ENCODE measurements around the gene SNRPB.
"Not testable (repeated sequence)": the region's sequence is repeated elsewhere in the genome, so short reads cannot be mapped to it uniquely, and the experiment has no call there.

The SNRPB gene

GRCh38 chr20:2509468-2509781, 38.8 kb upstream of the SNRPB start:
- H3K4me3 ChIP-seq (ENCODE audit: low read depth, low read length) = peak overlapping the region; percentile 72
- no peak for TF ChIP-seq CTCF (IDR thresholded peaks at IDR 0.05; ENCODE audit: borderline replicate concordance, insufficient read depth, low read depth, low read length)

- H3K4me3 ChIP-seq (ENCODE audit: low read depth, low read length) = peak within 1 kb of the TSS; percentile 72
- TF ChIP-seq CTCF (IDR thresholded peaks at IDR 0.05; ENCODE audit: borderline replicate concordance, insufficient read depth, low read depth, low read length) = no peak
Observed at GRCh38 chr20:2508631-2509467, 38.3 kb upstream of the SNRPB start, which contains the start of gene ZNF343. Gene ZNF343 (minus strand): TSS chr20:2508915. CDS start chr20:2493895, 15,020 bp downstream.

DNA sequence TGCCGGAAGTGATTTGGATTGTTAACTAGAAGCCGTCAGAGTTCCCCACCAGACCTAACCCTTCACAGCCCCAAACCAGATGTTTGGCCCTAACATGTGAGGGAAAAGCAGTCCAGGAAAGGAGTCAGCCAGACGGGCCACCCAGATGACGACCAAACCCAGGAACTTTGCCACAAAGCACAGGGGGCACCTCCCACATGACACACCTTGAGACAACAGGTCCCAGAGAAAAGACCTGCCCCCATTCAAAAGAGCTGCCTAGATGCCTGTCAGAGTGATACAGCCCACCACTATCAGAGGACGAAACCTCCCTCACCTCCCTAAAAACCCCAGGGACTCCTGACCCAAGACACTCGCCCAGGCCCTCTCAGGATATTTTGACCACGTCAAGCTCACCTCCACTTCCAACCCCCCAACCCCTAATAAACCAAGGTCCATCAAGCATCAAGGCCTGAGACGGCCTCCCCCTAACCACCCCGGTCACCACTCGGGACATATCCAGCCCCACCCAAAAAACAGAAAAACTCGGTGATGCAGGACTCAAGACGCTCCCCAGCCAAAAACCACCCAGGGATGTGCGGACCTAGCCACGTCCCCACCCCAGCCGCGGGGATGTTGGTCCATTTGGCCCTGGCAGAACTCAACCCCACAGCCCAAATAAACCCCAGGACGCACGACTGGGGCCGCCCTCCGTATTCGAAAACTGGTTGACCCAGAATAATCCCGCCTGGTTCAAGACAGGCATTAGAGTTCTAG, 37.5 kb upstream of the SNRPB start:
- H3K4me3 ChIP-seq (ENCODE audit: low read depth, low read length) = peak overlapping the region; percentile 72
- no peak for TF ChIP-seq CTCF (IDR thresholded peaks at IDR 0.05; ENCODE audit: borderline replicate concordance, insufficient read depth, low read depth, low read length)

DNA sequence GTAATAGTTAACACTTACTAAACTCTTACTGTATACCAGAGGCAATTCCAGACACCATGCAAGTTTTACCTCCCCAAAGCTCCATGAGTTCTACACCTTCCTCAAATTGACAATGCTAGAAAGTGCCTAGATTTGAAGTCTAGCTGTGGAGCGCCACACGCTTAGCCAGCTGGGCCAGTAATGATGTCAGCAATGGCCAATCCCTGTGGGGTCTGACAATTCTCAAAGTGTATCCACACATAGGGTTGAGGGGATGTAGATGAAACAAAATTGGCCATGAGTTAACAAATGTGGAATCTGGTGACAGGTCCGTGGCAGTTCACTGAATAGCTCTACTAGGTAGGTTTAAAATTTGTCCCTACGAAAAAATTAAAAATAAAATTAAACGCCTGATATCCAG, 36.9 kb upstream of the SNRPB start:
- no peak overlapping the region for H3K4me3 ChIP-seq (ENCODE audit: low read depth, low read length)
- no peak for TF ChIP-seq CTCF (IDR thresholded peaks at IDR 0.05; ENCODE audit: borderline replicate concordance, insufficient read depth, low read depth, low read length)

DNA sequence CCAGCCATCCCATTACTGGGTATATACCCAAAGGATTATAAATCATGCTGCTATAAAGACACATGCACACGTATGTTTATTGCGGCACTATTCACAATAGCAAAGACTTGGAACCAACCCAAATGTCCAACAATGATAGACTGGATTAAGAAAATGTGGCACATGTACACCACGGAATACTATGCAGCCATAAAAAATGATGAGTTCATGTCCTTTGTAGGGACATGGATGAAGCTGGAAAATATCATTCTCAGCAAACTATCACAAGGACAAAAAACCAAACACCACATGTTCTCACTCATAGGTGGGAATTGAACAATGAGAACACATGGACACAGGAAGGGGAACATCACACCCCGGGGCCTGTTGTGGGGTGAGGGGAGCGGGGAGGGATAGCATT, 35.8 kb upstream of the SNRPB start:
- H3K4me3 ChIP-seq (ENCODE audit: low read depth, low read length) = not testable (repeated sequence)

DNA sequence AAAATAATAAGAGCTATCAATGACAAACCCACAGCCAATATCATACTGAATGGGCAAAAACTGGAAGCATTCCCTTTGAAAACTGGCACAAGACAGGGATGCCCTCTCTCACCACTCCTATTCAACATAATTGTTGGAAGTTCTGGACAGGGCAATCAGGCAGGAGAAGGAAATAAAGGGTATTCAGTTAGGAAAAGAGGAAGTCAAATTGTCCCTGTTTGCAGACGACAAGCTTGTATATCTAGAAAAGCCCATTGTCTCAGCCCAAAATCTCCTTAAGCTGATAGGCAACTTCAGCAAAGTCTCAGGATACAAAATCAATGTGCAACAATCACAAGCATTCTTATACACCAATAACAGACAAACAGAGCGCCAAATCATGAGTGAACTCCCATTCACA, 34.2 kb upstream of the SNRPB start:
- not testable (repeated sequence) for H3K4me3 ChIP-seq (ENCODE audit: low read depth, low read length)

DNA sequence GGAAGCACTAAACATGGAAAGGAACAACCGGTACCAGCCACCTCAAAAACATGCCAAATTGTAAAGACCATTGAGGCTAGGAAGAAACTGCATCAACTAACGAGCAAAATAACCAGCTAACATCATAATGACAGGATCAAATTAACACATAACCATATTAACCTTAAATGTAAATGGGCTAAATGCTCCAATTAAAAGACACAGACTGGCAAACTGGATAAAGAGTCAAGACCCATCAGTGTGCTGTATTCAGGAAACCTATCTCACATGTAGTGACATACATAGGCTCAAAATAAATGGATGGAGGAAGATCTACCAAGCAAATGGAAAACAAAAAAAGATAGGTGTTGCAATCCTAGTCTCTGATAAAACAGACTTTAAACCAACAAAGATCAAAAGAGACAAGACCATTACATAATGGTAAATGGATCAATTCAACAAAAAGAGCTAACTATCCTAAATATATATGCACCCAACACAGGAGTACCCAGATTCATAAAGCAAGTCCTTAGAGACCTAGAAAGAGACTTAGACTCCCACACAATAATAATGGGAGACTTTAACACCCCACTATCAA, 32.3 kb upstream of the SNRPB start:
- not testable (repeated sequence) for H3K4me3 ChIP-seq (ENCODE audit: low read depth, low read length)

GRCh38 chr20:2485661-2486060, 15.1 kb upstream of the SNRPB start:
- no peak overlapping the region for H3K4me3 ChIP-seq (ENCODE audit: low read depth, low read length)
- no peak for TF ChIP-seq CTCF (IDR thresholded peaks at IDR 0.05; ENCODE audit: borderline replicate concordance, insufficient read depth, low read depth, low read length)
